Measurements from ENCODE around the gene ZDHHC19.
"Not testable (repeated sequence)": the region's sequence is repeated elsewhere in the genome, so short reads cannot be mapped to it uniquely, and the experiment has no call there.

The ZDHHC19 gene

DNA sequence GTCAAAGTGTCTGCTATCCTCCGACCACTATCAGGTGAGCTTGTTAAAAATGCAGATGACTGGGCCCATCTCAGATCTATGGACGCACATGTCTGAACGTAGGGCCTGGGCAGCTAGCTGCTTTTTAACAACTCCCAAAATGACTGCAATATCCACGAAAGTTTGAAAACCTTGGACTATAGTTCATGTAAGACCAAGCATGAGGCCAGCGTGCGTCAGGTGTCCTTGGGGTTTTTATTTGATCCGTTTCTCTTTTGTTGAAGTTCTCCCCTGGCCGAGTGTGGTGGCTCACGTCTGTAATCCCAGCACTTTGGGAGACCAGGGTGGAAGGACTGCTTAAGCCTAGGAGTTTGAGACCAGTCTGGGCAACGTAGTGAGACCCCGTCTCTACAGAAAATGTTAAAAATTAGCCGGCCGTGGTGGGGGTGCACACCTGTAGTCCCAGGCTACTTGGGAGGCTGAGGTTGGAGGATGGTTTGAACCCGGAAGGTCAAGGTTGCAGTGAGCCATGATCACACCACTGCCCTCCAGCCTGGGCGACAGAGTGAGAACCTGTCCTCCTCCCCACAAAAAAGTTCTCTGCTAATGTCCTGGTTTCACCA lies 14.7 kb upstream of the ZDHHC19 start:
- DNase-seq (ENCODE audit: low read depth in 2 of 2), result no peak

DNA sequence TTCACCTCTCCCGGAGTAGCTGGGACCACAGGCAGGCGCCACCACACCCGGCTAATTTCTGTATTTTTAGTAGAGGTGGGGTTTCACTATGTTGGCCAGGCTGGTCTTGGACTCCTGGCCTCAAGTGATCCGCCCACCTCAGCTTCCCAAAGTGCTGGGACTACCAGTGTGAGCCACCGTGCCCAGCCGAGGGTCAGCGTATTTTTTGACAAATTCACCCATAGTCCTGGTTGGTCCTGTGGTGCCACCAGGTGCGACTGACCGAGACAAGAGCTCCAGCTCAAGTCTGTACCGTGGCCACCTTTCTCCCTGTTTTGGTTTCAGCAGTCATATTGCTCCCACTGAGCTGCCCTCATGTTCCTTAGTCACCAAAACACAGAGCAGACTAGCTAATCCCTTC lies 13.9 kb upstream of the ZDHHC19 start:
- no peak for DNase-seq (ENCODE audit: low read depth in 2 of 2)

DNA sequence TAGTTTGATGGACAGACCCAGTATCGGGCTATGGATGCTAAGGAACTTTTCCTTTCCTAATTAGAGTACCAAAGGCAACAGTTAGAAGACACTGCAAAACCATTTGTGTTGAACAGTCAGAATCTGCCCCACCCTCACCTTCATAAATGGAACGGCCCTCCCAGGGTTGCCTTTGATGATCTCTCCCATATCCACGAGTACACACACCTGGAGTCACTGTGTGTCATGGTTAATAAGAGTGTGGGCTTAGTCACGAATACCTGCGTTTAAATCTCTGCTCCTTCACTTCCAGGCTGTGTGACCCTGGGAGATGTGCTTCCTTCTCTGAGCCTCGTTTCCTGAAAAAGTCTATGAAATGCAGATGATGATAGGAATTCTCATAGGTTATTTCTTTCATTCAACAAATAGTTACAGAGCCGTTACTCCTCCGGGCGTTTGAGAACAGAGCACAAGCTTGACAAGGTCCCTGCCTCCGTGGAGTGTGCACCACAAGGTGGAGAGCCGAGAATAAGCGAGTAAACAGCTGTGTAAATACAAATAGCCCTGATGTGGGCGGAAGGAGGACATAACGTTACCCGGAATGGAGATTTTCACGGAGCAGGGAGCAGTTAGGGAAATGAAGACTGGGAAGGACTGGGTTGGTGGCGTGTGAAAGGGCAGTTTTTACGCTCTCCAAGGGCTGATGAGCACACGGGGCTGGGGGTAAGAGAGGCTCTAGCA lies 11.8 kb upstream of the ZDHHC19 start:
- no peak for DNase-seq (ENCODE audit: low read depth in 2 of 2)

DNA sequence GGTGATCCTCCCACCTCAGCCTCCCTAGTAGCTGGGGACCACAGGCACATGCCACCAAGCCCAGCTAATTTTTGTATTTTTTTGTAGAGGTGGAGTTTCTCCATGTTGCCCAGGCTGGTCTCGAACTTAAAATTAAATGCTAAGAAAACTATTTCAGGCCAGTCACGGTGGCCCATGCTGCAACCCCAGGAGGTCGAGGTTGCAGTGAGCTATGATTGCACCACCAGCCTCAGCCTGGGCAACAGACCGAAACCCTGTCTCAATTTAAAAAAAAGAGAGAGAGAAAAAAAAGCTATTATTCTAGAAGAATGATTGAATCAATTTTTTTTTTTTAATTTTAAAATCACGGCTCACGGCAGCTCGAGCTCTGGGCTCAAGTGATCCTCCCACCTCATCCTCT lies 9.8 kb upstream of the ZDHHC19 start:
- no peak for DNase-seq (ENCODE audit: low read depth in 2 of 2)

DNA sequence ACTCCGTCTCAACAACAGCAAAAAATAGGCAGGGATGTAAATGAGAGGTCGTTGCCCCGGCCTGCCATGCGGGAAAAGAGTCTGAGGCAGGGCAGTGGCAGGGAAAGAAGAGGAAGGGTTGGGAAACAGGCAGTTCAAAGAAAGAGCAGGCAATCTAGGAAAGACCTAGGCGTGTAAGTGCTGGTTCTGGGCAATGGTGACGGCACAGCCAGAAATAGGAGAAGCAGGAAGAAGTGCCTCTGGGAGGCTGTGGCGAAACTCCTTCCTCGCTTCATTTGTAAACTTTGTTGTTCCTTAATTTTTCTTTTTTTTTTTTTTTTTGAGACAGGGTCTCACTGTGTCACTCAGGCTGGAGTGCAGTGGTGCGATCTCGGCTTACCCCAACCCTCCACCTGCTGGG lies 9.4 kb upstream of the ZDHHC19 start:
- DNase-seq (ENCODE audit: low read depth in 2 of 2), result no peak

DNA sequence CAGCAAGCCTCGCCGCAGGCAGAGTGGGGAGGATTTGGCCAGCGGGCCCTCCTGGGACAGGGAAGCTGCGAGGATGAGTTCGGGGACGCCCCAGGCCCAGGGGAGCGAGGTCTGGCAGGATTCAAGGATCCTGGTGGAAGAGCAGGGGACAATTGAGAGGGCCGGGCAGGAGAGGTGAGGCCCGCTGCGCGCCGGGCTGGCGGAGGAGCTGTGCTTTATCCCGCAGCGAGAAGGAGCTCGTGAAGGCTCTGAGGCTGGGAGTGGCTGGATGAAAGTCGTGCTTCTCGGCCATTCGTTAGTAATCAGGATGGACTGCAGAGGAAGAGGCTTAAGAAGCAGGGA lies 8.7 kb upstream of the ZDHHC19 start:
- DNase-seq (ENCODE audit: low read depth in 2 of 2), result no peak

DNA sequence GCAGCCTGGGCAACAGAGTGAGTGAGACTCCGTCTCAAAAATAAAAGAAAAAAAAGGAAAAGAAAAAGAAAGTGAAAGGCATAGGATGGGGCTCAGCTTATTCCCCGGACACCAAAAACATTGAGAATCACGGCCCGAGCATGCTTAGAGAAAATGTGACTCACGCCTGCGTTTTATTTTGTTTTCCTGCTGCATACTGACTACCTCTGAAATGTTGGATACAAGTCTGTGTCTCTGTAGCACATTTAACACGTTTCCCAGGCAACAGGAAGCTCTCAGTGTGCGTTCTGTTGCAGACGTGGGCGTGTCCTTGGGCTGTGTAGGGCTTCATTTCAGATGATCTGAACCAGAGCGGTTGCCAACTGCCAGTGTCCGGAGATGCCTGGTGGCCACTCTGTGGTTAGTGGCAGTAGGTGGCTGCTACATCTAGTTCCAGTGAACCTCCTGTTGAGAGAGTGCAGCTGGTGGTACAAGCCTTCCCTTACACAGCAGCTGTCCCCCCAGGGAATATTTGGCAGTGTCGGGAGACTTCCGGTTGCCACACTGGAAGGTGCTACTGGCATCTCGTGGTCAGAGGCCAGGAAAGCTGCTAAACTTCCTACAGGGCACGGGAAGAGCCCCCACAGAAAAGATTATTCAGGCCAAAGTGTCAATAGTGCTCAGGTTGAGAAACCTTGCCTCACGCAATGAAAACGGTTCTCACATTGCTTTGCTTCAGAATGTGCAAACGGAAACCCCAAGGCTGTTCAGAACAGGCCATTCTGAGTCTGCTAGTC lies 8.2 kb upstream of the ZDHHC19 start:
- peak; percentile 36 to 37 for DNase-seq (ENCODE audit: low read depth in 2 of 2)

DNA sequence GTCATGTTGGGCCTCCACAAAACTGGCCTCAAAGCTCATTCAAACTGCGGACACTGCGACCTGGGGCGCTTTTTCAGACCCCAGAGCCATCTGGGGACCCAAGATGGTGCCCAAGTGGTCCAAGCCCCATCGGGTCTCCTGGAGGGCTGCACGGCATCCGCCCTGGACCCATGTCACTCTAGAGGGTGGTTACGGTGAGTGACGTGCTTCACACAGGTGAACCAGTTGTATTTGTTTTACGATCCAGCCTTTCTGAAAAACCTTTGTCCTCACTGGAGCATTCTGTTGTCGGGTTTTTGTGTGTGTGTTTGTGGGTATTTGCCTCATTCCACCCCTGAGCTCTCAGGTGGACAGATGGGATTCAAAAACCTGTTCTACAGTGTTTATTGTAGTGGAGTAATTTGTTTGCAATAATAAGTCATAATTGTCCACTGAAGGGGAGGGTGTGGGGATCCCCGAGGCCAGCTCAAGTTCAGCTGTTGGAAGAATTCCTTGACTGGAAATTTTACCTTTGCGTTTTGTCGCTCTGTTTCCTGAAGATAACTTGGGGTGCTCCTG lies 7.0 kb upstream of the ZDHHC19 start:
- DNase-seq (ENCODE audit: low read depth in 2 of 2), result no peak

DNA sequence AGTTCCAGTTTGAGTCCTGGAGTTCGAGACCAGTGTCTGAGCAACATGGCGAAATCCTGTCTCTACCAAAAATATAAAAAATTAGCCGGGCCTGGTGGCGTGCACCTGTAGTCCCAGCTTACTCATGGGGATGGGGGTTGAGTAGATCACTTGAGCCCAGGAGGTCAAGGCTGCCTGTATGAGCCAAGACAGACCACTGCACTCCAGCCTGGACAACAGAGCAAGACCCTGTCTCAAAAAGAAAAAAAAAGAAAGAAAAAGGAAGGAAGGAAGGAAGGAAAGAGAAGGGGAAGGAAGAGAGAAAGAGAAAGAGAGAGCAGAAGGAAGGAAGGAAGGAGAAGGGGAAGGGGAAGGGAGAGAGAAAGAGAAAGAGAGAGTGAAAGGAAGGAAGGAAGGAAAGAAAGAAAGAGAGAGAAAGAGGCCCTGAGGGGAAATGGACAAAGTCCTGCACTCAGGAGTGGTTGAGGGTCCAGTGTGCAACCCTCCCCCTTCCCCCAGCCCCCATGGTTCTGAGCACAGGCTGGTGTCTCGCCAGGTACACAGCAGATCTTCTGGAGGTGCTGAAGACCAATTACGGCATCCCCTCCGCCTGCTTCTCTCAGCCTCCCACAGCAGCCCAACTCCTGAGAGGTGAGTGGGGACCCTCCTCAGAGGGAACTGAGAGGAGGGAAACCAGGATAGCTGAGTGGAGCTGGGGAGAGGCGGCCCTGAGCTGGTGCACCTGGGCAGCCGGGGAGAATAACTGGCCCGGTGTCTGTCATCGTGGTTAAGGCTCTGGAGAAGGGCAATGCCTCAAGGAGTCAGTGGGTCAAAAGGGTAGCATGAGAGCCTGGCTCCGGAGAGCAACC lies 6.3 kb upstream of the ZDHHC19 start:
- no peak for DNase-seq (ENCODE audit: low read depth in 2 of 2)

DNA sequence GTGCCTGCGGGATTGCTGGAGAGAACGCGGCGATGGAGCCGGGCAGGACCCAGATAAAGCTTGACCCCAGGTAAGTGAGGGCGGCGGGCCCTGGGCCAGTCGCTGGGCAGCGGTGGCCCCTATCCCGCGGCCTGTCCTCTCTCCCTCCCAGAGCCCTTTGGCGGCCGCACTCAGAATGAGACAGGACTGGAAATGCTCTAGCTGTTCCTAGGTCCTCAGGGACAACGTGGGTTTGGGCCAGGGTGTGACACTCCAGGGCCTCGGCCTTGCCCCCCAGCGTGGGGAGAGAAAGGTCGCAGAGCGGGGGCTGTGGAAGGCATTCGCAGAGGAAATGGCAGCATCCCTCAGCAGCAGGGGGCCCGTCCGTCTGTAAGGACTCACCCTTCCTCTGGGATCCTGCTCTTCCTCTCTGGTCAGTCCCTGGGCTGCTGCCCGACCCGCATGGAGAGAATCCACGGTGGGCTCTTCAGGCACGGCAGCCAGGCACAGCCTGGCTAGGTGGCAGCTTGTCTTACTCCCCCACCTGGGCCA lies 5.5 kb upstream of the ZDHHC19 start:
- no peak for DNase-seq (ENCODE audit: low read depth in 2 of 2)

DNA sequence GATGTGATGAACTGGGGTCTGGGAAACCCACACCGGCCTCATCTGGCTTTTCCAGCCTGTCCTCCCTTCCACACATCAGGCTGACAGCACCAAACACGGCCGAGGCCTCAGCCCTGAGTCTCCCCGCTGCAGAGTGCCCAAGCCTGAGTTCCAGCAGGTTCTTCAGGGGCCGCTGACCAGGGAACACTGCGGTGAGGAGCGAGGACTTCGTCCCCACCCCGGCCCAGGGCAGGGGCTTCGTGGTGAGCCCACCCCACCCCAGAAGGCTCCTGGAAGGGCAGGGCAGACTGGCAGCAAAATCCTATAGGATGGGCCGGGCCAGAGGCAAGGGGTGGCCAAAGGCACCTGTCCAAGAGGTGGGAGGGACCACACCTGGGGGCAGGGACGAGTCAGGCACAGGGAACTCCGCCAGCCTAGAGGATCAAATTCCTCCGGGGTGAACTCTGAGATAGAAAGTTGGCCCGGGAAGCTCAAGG lies 4.9 kb upstream of the ZDHHC19 start, which contains the start of gene SLC51A:
Gene SLC51A, plus strand, starts transcription at position 446 of the 476 bp plus-strand sequence. CDS start 179 bp downstream, outside the sequence.
- DNase-seq (ENCODE audit: low read depth in 2 of 2), result no peak

DNA sequence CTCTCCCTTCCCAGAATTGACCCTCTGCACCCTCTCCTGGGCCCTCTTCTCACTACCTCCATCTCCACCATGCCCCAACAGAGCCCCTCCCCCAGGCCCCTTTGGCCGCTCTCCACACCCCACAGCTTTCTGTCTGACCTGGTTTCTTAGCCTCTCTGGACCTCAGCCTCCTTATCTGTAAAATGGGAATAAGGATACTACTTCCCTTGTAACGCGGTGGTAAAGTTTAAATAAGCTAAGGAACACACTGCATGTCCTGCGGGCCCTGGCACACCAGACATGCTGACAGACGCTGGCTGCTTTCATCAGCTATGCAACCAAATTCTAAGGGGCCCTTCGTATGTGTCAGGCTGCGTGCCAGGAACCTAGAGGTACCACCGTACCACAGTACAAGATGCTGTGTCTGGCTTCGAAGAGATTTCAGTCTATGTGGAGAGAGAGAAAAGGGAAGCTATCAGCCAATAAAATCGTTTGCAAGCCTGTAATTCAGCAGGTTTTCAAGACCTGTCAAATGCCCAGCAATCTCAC lies 4.4 kb upstream of the ZDHHC19 start:
- no peak for DNase-seq (ENCODE audit: low read depth in 2 of 2)

DNA sequence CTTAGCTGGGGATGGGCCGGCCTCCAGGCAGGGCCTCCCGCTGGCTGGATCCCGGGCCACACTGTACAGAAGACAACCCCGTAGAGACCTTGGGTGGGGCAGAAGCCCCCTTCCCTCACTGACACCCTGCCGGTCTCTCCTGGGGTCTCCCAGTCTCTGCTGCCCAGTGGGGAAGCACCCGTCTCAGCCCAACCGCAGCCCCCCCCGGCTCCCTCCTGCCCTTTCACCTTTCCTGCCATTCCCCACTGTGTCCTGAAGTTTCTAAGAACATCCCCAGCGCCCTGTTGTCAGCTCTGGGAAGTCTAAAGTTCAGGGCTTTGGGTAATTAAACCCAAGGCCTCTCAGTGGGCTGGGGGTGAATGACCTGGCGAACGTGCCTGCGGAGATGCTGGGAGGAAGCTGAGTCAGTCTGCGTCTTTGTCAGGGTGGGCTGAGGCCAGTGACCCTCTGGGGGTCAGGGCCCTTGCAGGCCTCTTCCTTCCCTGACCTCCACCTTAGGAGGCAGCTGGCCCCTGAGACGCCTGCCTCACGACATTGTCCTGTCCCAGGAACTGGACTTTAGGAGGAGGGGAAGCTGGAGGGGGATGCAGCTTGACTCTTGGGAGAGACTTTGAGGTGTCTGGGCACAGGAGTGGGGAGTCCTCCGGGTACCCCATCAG lies 3.7 kb upstream of the ZDHHC19 start:
- no peak for DNase-seq (ENCODE audit: low read depth in 2 of 2)

DNA sequence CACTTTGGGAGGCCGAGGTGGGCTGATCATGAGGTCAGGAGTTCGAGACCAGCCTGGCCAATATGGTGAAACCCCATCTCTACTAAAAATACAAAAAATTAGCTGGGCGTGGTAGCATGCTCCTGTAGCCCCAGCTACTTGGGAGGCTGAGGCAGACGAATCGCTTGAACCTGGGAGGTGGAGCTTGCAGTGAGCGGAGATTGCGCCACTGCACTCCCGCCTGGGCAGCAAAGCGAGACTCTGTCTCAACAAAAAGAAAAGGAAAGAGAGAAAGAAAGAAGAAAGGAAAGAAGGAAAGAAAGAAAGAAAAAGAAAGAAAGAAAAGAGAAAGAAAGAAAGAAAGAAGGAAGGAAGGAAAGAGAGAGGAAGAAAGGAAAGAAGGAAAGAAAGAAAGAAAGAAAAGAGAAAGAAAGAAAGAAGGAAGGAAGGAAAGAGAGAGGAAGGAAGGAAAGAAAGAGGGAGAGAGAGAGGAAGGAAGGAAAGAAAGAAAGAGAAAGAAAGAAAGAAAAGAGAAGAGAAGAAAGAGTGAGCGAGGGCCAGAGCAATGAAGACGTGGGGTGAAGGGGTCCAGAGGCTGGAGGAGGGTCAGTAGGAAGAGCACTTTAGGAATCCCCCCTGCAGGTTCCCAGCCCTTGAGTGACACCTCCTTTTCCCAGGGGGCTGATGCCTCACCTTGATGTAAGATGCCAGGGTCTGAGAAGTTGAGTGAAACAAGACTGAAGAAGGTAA lies 1.1 kb downstream of the ZDHHC19 start:
- DNase-seq (ENCODE audit: low read depth in 2 of 2), result not testable (repeated sequence)

DNA sequence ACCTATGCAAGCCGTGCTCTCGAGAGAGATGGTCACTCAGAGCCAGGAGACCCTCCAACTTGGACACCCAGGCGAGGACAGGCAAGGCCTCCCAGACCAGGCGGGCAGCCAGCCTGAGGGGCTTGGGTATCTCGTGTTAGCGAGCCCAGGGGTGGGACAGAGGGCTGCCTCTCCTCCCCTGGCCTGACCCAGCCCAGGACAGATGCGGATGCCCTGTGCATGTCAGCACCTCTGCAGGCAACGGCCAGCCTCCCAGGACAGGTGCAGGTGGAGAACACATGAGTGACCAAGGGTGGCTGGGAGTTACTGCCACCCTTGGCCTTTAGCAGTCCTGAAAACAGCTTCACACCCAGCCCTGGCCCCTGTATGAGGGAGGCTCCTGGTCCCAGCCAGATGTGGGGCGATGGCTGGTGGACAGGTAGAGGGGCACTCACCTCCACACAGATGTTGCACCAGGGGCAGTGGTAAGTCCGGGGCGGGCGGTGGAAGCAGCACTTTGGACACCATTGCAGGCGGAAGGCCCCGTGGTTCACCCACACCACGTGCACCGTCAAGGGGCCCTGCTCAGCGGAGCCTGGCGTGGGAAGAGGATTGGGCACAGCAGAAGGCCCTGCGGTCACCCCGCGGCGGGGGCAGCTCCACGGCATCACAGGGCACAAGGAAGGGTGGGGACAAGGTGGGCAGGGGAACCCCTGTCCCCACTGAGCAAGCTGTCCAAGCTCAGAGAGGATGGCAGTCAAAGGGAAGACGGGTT lies 2.1 kb downstream of the ZDHHC19 start:
- no peak for DNase-seq (ENCODE audit: low read depth in 2 of 2)

DNA sequence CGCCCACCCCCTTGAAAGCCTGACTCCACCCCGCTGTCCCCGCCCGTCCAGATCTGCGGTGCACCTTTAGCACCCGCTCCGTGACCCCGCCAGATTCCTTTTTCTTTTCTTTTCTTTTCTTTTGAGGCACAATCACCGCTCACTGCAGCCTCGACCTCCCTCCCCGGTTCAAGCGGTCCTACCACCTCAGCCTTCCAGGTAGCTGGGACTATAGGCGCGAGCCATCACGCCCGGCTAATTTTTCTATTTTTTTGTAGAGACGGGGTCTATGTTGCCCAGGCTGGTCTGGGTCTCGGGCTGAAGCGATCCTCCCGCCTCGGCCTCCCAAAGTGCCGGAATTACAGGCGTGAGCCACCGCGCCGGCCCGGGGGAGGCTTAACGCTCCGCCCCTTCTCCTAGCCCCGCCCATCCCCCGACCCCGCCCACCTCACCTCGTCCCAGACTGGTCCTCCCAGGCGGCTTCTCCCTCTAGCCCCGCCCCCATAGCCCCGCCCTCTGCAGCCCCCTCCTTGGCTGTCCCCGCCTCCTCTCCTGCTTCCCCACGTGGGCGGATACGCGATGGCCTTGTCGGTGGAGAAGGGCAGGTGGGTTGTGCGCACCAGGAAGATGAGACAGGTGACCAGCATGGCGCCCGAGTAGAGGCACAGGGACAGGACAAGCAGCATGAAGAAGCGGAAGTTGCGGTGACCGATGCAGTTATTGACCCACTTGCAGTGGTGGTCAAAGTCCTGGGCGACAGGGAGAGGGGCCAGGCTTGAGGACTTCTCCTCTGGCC lies 3.2 kb downstream of the ZDHHC19 start:
- peak; percentile 38 to 59 for DNase-seq (ENCODE audit: low read depth in 2 of 2)

DNA sequence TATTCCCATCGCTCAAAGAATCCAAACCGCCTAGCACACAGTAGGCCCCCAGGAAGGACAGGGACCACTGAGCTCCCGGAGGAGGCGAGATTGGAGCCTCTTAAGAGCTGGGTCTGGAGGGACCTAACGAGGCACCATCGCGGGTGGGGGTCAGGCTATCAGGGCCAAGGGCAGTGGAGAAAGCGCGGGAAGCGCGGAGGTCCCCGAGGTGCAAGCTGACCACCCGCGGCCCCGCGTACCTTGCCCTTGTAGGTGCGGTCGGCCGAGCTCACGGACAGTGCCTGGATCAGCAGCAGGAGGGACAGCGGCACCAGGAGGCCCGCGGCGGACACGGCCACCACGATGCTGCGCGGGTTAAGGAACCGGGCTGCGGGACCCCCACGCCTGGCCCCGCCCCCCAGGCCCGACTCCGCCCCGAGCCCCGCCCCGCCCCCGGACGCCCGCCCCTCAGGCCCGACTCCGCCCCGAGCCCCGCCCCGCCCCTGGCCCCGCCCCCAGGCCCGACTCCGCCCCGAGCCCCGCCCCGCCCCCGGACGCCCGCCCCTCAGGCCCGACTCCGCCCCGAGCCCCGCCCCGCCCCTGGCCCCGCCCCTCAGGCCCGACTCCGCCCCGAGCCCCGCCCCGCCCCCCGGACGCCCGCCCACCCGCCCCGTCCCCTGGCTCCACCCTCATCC lies 3.9 kb downstream of the ZDHHC19 start:
- DNase-seq (ENCODE audit: low read depth in 2 of 2), result no peak
